ENCODE measurements around the gene CABLES2.

The CABLES2 gene

GRCh38 chr20:62417981-62418708 lies 11.1 kb upstream of the CABLES2 start:
- FAIRE-seq, result no peak

DNA sequence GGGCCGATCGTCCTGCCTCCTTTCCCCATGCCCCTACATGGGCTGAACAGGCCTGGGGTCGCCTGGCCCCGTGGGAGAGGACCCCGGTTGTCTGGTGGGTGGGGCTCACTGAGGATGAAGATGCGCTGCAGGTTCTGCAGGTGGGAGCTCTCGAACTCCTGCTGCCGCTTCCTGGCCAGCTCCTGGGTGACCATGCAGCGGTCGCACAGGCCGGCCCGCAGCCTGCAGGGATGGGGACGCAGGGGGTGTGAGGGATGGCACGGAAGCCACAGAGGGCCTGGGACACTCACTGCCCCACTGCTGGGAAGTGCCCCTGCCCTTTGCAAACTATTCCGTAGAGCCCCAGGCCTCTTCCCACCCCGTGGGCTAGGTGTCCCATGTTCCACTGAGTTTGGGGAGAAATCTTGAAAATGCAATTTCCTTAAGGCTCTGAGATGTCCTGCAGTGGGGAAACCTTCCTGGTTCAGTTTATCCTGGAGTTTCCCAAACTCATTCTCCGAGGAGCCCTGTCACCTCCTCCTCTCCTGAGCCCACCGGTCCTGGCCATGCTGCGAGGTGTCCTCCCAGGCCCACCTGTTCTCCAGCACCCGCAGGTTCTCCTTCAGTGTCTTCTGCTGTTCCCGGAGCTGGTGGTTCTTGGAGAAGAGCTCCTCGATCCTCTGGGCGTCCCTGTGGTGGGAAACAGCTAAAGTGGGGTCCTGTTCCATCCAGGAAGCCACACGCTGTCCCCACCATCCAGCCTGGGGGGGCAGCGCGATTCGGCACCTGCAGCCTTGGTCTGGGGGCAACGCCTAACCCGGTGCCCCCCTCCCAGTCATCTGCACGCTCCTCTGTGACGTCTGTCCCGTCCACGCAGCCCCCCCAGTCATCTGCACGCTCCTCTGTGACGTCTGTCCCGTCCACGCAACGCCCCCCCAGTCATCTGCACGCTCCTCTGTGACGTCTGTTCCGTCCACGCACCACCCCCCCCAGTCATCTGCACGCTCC lies 9.9 kb upstream of the CABLES2 start:
- no peak for FAIRE-seq

DNA sequence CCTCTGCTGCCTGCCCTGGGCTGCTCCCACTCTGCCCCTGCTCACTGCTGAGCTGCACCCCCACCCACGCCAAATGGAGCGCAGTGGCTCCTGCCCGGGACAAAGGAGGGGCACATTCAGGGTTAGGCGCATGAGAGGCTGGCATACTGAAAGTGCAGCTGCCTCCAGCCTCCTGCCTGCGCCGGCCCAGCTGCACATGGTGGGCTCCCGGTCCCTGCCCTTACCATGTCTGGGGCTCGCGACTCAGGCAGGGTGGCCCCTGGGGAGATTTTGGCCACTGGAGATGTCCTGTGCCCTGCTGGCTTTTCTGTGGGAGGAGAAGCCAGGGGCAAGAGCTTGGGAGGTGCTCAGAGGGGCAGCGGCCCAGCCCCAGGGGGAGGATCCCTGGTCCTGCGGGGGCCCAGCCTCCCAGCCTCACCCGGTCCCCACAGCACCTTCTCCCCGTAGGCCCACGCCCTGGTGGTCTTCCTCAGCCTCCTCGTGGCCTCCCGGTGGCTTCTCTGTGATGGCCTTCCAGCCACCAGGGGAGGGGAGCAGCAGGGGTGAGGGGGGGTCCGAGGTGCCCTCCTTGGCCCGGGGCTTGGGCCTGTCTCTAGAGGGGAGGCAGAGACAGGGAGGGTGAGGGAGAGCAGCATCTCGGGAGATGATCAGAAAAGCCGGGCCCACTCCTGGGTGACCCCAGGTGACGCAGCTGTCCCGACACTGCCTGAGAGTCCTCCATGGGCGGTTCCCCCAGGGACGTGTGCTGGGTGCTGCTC lies 8.4 kb upstream of the CABLES2 start:
- FAIRE-seq, result no peak

- no peak for FAIRE-seq
These were observed 6.9 kb upstream of the CABLES2 start for GRCh38 chr20:62413896-62414481.

GRCh38 chr20:62413025-62413570 lies 6.0 kb upstream of the CABLES2 start:
- no peak for FAIRE-seq

DNA sequence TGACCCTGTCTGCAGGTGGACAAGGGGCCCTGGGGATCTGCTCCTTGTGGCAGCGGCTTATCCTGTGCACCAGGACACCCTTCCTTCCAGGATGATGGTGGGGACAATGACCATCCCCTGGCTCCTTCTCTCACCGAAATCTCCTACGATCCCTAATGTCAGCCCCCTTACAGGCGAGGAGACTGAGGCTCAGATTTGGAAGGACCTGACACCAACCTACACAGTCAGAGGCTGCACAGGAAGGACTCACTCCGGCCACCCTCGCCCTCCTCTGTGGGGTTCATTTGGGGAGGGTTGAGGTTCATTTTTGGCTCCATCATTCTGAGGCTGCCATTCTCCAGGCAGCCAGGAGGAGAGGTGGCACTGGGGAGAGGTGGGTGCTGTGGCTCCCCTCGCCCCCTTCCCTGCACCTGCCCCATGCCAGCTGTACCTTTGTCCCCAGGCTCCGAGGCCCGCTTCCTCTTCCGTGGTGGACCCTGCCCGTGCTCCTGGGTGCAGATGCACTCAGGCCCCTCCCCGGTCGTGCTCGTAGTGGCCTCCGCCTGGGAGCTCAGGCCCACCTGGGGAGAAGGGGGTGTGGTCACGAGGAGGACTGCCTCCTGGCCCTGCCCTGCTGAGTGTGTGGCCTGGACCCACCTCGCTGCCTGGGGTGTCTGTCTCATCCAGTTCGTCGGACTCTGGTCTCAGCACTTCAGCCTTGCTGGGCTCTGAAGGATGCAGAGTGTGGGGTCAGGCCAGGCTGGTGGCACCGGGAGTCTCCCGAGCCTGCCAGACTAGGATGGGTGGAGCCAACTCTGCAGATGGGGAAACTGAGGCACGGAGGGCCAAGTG lies 5.3 kb upstream of the CABLES2 start:
- no peak for FAIRE-seq

GRCh38 chr20:62411479-62412193 lies 4.6 kb upstream of the CABLES2 start:
- FAIRE-seq, result no peak

DNA sequence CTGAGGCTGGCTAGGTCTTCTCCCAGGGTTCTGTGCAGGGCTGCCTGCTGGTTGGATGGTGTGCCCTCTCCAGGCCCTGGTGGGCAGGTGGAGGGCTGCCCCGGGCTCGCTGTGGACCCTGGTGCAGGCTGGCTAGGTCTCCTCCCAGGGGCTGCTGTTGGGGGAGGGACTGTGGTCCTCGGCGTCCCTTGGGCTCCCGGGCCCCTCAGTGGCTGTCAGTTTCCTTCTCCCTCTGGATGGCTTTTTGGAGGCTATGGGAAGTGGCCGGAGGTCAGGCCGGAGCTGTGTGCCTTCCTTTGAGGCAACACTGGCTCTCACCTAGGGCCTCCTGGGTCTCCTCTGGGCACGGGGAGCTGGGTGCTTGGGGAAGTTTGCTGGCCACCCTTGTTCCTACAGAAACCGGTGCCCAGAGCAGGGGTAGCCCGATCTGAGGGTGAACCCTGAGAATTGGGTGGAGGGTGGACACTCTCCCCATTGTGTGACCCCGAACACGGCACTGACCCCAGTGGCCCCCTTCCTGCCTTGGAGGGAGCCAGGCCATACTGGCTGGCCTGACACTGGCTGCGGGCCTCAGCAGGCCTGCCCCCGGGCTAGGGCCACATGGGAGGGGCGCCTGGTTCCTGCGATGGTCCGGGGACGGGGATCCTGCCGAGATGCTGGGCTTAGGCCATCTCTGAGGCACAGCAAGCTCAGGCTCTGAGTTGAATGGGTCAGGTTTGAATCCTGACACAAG lies 3.8 kb upstream of the CABLES2 start:
- FAIRE-seq, result no peak

GRCh38 chr20:62409931-62410745 lies 3.1 kb upstream of the CABLES2 start:
- no peak for FAIRE-seq

GRCh38 chr20:62409086-62409853 lies 2.2 kb upstream of the CABLES2 start:
- FAIRE-seq, result no peak

- no peak for FAIRE-seq
These were observed 1.6 kb upstream of the CABLES2 start for GRCh38 chr20:62408640-62409039.

- FAIRE-seq, result no peak
These were observed 970 bp upstream of the CABLES2 start for GRCh38 chr20:62408055-62408454.

- FAIRE-seq, result no peak
These were observed 379 bp downstream of the CABLES2 start for GRCh38 chr20:62406635-62407176.

DNA sequence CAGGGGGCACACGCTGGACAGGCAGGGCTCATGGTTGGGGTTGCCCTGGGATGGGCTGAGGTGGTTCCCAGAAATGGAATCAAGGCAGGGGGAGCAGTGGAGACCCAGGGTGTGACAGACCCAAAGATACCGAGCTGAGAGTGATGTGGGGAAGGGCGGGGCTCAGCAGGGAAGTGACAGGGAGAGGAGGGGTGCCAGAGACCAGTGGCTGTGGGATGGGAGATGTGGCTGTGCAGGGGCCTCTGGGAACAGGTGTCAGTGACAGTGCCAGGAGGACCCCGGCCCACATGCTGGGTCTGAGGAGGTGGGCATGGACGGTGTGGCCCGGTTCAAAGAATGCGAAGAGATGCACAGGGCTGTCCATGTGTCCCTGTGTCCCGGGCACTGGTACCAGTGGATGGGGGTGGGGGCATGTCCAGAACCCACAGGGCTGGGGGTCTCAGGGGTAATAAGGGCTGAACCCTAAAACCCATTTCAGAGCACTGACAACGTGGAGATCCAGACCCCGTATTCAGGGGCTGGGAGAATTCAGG lies 1.0 kb downstream of the CABLES2 start:
- no peak for FAIRE-seq

DNA sequence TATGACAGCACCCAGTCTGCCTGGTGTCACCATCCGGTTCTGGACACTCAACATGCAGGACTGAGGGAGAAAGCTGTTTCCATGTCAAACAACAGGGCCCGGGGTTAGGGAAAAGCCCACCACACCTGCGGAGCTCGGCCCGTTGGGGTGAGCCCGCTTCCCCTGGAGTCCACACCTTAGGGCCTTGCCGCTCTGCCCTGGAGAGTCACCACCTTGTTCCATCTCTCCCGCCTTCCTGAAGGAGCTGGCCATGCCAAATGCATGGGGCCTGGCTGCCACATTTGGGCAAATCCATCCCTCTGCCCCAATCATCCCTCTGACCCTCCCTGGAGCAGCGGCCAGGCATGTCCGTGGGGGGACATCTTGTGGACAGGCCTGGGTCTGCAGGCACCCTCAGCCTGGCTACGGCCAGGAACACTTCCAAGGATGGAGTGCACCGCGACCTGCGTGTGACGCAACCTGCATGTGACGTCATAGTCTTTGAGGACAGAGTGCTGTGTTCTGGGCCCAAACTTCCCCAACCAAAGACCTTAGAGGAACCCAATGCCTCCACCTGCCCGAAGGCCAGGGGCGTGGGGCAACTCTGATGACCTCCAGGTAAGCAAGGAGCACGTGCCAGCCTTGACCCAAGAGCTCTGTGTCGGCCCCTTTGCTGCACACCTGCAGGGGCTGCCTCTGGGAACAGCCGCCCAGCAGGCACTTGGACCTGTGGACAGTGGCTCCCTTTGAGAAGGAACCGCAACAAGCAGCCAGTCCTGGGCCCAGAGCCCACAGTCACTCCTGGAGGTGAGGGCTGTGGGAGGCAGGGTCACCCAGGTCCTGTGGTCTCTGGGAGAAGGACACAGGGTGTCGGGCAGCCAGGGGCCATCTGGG lies 1.7 kb downstream of the CABLES2 start:
- FAIRE-seq, result no peak

GRCh38 chr20:62404761-62405107 lies 2.4 kb downstream of the CABLES2 start:
- no peak for FAIRE-seq

GRCh38 chr20:62404112-62404665 lies 2.9 kb downstream of the CABLES2 start:
- no peak for FAIRE-seq

All from A204.1 (cell line).